ENCODE results near the gene PERCC1.

The PERCC1 gene

GRCh38 chr16:1456951-1457350, 26.1 kb downstream of the PERCC1 start:
- Histone ChIP-seq H3K36me3 (peaks cover 51% of the 10 kb centered on the region), H3K27ac (no peak overlapping the region), H3K4me3 (ENCODE audit: low read depth, low read length) (no peak overlapping the region), H3K27me3 (ENCODE audit: insufficient read depth, low read depth, severe bottlenecking) (no peaks in the 10 kb centered on the region), H3K9me3 (ENCODE audit: severe bottlenecking) (no peaks in the 10 kb centered on the region)
- TF ChIP-seq CTCF (IDR thresholded peaks at IDR 0.05; ENCODE audit: low read depth, low read length) = no peak
- no peak for DNase-seq

- H3K9me3 ChIP-seq (ENCODE audit: severe bottlenecking) = no peaks in the 10 kb centered on the region
- peaks cover 46% of the 10 kb centered on the region for H3K36me3 ChIP-seq
- H3K27me3 ChIP-seq (ENCODE audit: insufficient read depth, low read depth, severe bottlenecking) = no peaks in the 10 kb centered on the region
- DNase-seq = no peak
- no peak for TF ChIP-seq CTCF (IDR thresholded peaks at IDR 0.05; ENCODE audit: low read depth, low read length)
- H3K4me3 ChIP-seq (ENCODE audit: low read depth, low read length) = no peak overlapping the region
- no peak overlapping the region for H3K27ac ChIP-seq
Measured at GRCh38 chr16:1457489-1458245, 26.8 kb downstream of the PERCC1 start.

DNA sequence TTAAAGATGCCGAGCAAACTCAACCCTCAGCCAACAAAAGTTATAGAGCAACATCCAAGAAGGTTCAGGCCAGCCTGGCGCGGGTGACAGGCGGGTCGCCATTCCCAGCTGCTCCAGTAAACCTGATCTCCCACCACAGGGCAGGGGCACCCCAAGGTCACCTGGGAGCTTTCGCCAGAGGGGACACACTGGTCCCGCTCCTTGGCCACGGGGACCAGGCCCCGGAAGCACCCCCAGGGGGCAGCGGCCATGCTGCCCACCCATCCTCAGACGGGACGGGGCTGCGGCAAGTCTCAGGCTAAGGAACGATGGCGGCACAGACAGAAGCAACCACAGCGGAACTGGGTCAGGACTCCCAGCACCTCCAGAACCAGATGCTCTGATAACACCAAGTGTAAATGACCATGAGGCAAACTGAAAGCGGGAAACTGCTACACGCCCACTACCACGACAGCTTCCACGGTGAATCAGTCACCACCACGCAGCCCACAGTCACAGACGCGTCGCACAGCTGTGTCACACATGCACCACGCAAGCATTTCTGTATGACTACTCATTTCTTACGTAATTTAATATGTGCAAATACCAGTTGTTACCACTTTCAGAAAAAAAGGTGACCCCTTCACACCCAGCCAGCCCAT, 27.6 kb downstream of the PERCC1 start:
- TF ChIP-seq CTCF (IDR thresholded peaks at IDR 0.05; ENCODE audit: low read depth, low read length) = no peak
- Histone ChIP-seq H3K27me3 (ENCODE audit: insufficient read depth, low read depth, severe bottlenecking) (no peaks in the 10 kb centered on the region), H3K9me3 (ENCODE audit: severe bottlenecking) (no peaks in the 10 kb centered on the region), H3K4me3 (ENCODE audit: low read depth, low read length) (no peak overlapping the region), H3K27ac (no peak overlapping the region), H3K36me3 (peaks cover 38% of the 10 kb centered on the region)
- DNase-seq = no peak

- Histone ChIP-seq H3K27ac (no peak overlapping the region), H3K4me3 (ENCODE audit: low read depth, low read length) (no peak overlapping the region), H3K36me3 (peaks cover 39% of the 10 kb centered on the region), H3K9me3 (ENCODE audit: severe bottlenecking) (no peaks in the 10 kb centered on the region), H3K27me3 (ENCODE audit: insufficient read depth, low read depth, severe bottlenecking) (no peaks in the 10 kb centered on the region)
- no peak for DNase-seq
- no peak for TF ChIP-seq CTCF (IDR thresholded peaks at IDR 0.05; ENCODE audit: low read depth, low read length)
Measured at GRCh38 chr16:1458977-1459341, 28.1 kb downstream of the PERCC1 start.

- Histone ChIP-seq H3K4me3 (ENCODE audit: low read depth, low read length) (no peak overlapping the region), H3K27ac (no peak overlapping the region), H3K9me3 (ENCODE audit: severe bottlenecking) (no peaks in the 10 kb centered on the region), H3K36me3 (peaks cover 34% of the 10 kb centered on the region), H3K27me3 (ENCODE audit: insufficient read depth, low read depth, severe bottlenecking) (no peaks in the 10 kb centered on the region)
- no peak for DNase-seq
- TF ChIP-seq CTCF (IDR thresholded peaks at IDR 0.05; ENCODE audit: low read depth, low read length) = no peak
Measured at GRCh38 chr16:1459967-1460366, 29.1 kb downstream of the PERCC1 start.
